Tibial artery (tissue), 4 donors: Measurements from ENCODE around the gene P2RX5.

Source experiments
- DNase-seq, 2 donors: peaks; one replicate each; pipeline ENCODE4 v3.0.0-alpha.2; 2019
- H3K27ac ChIP-seq, 2 donors: fragments of 200-600 bp; sonication (generic) in 1 of 2; 1 replicate in 1 of 2; 2 replicates in 1 of 2; pipeline ENCODE4 v1.5.1; 2018 to 2019; ENCODE audit warnings: mild to moderate bottlenecking in 1 of 2
- H3K27me3 ChIP-seq, 2 donors: fragments of 200-600 bp; sonication (generic) in 1 of 2; one replicate each; pipeline versions ENCODE4 v1.5.1 to v1.6.0; 2016 to 2019
- H3K36me3 ChIP-seq, 3 donors: fragments of 200-600 bp; sonication (generic) in 2 of 3; one replicate each; pipeline ENCODE4 v1.5.1; 2016 to 2019; ENCODE audit warnings: mild to moderate bottlenecking in 2 of 3
- H3K4me1 ChIP-seq, 4 donors: fragments of 200-600 bp; sonication (generic) in 2 of 4; 1 replicate in 3 of 4; 2 replicates in 1 of 4; pipeline ENCODE4 v1.5.1; 2016 to 2019
- H3K4me3 ChIP-seq, 2 donors: fragments of 200-600 bp; sonication (generic) in 1 of 2; 1 replicate in 1 of 2; 2 replicates in 1 of 2; pipeline ENCODE4 v1.5.1; 2018 to 2019; ENCODE audit warnings: mild to moderate bottlenecking in 2 of 2
- H3K9me3 ChIP-seq, 3 donors: fragments of 200-600 bp; sonication (generic) in 1 of 3; one replicate each; pipeline ENCODE4 v1.5.1; 2016 to 2019
- CTCF ChIP-seq, 2 experiments: fragments of 200-600 bp in 1 of 2; fragments of 450-650 bp in 1 of 2; IDR thresholded peaks; one replicate each; pipeline ENCODE4 v1.5.1; 2017 to 2019; ENCODE audit warnings: antibody characterized with exemption in 2 of 2, mild to moderate bottlenecking in 1 of 2, moderate library complexity in 1 of 2
- intact Hi-C: fragments of 100-400 bp; cut with DNase I; formaldehyde crosslinking; loops from one replicate; pipeline ENCODE4 v1.15.0; 2023; ENCODE audit warnings: low total_unique reads

P2RX5 gene

GRCh38 chr17:3685174-3685573 lies 10.8 kb downstream of the P2RX5 start:
- Histone ChIP-seq H3K36me3 (no peaks in the 10 kb centered on the region), H3K9me3 (no peaks in the 10 kb centered on the region), H3K4me3 (no peak overlapping the region), H3K4me1 (no peaks in the 10 kb centered on the region), H3K27me3 (peaks cover 0 to 57% of the 10 kb centered on the region in 2 donors), H3K27ac (no peak overlapping the region)
- no peak for DNase-seq
- TF ChIP-seq CTCF (IDR thresholded peaks at IDR 0.05), result no peak
- intact Hi-C loops, result no loop called here

GRCh38 chr17:3683054-3683511 lies 12.9 kb downstream of the P2RX5 start:
- intact Hi-C loops, result no loop called here
- H3K9me3 ChIP-seq, result no peaks in the 10 kb centered on the region
- no peaks in the 10 kb centered on the region for H3K36me3 ChIP-seq
- DNase-seq, result no peak
- H3K4me3 ChIP-seq, result no peak overlapping the region
- H3K4me1 ChIP-seq, result no peaks in the 10 kb centered on the region
- peaks cover 0 to 55% of the 10 kb centered on the region in 2 donors for H3K27me3 ChIP-seq
- peak; percentile 65 to 79 for TF ChIP-seq CTCF (IDR thresholded peaks at IDR 0.05)
- no peak overlapping the region for H3K27ac ChIP-seq

GRCh38 chr17:3682033-3682432 lies 13.9 kb downstream of the P2RX5 start:
- intact Hi-C loops, result no loop called here
- H3K36me3 ChIP-seq, result no peaks in the 10 kb centered on the region
- H3K4me1 ChIP-seq, result no peaks in the 10 kb centered on the region
- H3K4me3 ChIP-seq, result no peak overlapping the region
- DNase-seq, result no peak
- no peaks in the 10 kb centered on the region for H3K9me3 ChIP-seq
- no peak for TF ChIP-seq CTCF (IDR thresholded peaks at IDR 0.05)
- peaks cover 0 to 55% of the 10 kb centered on the region in 2 donors for H3K27me3 ChIP-seq
- H3K27ac ChIP-seq, result no peak overlapping the region

DNA sequence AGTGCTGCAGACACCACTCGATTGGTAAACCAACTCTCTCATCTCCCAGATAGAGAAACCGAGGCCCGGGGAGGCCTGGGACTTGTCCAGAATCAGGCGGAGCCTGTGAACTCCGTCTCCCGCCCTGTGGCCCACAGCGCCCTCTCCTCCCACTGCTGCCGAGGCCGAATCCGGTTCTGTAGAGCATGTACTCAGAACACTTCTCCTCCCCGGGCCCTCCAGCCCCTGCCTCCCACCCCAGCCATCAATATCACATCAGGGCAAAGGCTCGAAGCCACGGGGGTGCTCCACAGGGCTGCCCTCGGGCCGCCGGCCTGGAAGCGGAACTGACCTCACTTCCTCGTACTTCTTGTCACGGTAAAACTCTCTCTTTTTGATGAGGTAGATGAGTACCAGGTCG lies 14.4 kb downstream of the P2RX5 start:
- Histone ChIP-seq H3K36me3 (no peaks in the 10 kb centered on the region), H3K27me3 (peaks cover 0 to 55% of the 10 kb centered on the region in 2 donors), H3K27ac (no peak overlapping the region), H3K4me1 (no peaks in the 10 kb centered on the region), H3K9me3 (no peaks in the 10 kb centered on the region), H3K4me3 (no peak overlapping the region)
- no peak for DNase-seq
- intact Hi-C loops, result no loop called here
- no peak for TF ChIP-seq CTCF (IDR thresholded peaks at IDR 0.05)

- H3K27ac ChIP-seq, result no peak overlapping the region
- no peaks in the 10 kb centered on the region for H3K36me3 ChIP-seq
- intact Hi-C loops, result no loop called here
- no peak overlapping the region for H3K4me3 ChIP-seq
- H3K27me3 ChIP-seq, result peaks cover 0 to 55% of the 10 kb centered on the region in 2 donors
- no peaks in the 10 kb centered on the region for H3K9me3 ChIP-seq
- no peak for DNase-seq
- TF ChIP-seq CTCF (IDR thresholded peaks at IDR 0.05), result no peak
- no peaks in the 10 kb centered on the region for H3K4me1 ChIP-seq
Measured at GRCh38 chr17:3681057-3681456, 14.9 kb downstream of the P2RX5 start.

GRCh38 chr17:3679531-3680126 lies 16.3 kb downstream of the P2RX5 start:
- Histone ChIP-seq H3K4me3 (no peak overlapping the region), H3K27ac (no peak overlapping the region), H3K9me3 (no peaks in the 10 kb centered on the region), H3K27me3 (peaks cover 0 to 48% of the 10 kb centered on the region in 2 donors), H3K36me3 (no peaks in the 10 kb centered on the region), H3K4me1 (no peaks in the 10 kb centered on the region)
- intact Hi-C loops, result no loop called here
- no peak for TF ChIP-seq CTCF (IDR thresholded peaks at IDR 0.05)
- DNase-seq, result no peak
